Astrocyte of the hippocampus (primary cell): Measurements from ENCODE around the gene INAFM2.

ENCODE experiments used
- DNase-seq: peaks from one replicate; pipeline ENCODE4 v3.0.0; 2011; ENCODE audit warnings: low read depth, low spot score

The INAFM2 gene

GRCh38 chr15:40358471-40359353 is 35.2 kb downstream of the INAFM2 start:
- DNase-seq, result no peak

- DNase-seq, result no peak
Measured at GRCh38 chr15:40360015-40360414, 36.5 kb downstream of the INAFM2 start.

GRCh38 chr15:40361640-40362039 is 38.1 kb downstream of the INAFM2 start:
- no peak for DNase-seq

- DNase-seq, result no peak
Measured at GRCh38 chr15:40363611-40364010, 40.1 kb downstream of the INAFM2 start.

GRCh38 chr15:40364251-40364650 is 40.8 kb downstream of the INAFM2 start:
- no peak for DNase-seq

- no peak for DNase-seq
Measured at GRCh38 chr15:40365016-40365415, 41.5 kb downstream of the INAFM2 start.

GRCh38 chr15:40365624-40366456 is 42.3 kb downstream of the INAFM2 start:
- no peak for DNase-seq

- DNase-seq, result no peak
Measured at GRCh38 chr15:40366457-40367370, 43.2 kb downstream of the INAFM2 start.

- no peak for DNase-seq
Measured at GRCh38 chr15:40367371-40367685, 43.8 kb downstream of the INAFM2 start.

GRCh38 chr15:40367686-40368611 is 44.5 kb downstream of the INAFM2 start:
- DNase-seq, result peak; percentile 95

GRCh38 chr15:40368719-40369473 is 45.4 kb downstream of the INAFM2 start:
- no peak for DNase-seq

- DNase-seq, result no peak
Measured at GRCh38 chr15:40369474-40369869, 46.0 kb downstream of the INAFM2 start.

- DNase-seq, result no peak
Measured at GRCh38 chr15:40369971-40370370, 46.5 kb downstream of the INAFM2 start.

GRCh38 chr15:40372981-40373380 is 49.5 kb downstream of the INAFM2 start:
- no peak for DNase-seq
